HEK293 (cell line): ENCODE data around the gene SCAMP2.
A peak's percentile ranks its signal among the peaks of the same experiment; 100 is the strongest.

Experiments
- IKZF3 ChIP-seq: fragments of 450-650 bp; IDR thresholded peaks from 2 replicates; pipeline ENCODE4 v1.5.0; 2018; ENCODE audit warnings: missing biosample characterization, mild to moderate bottlenecking, missing genetic modification characterization, moderate library complexity
- KLF7 ChIP-seq: fragments of 450-650 bp; formaldehyde crosslinking; IDR thresholded peaks from 2 replicates; pipeline ENCODE4 v1.5.1; 2016; ENCODE audit warnings: missing biosample characterization, missing genetic modification characterization, borderline replicate concordance
- MEIS1 ChIP-seq: sonication (generic); formaldehyde crosslinking; IDR thresholded peaks from 2 replicates; pipeline ENCODE4 v1.8.1; 2022; ENCODE audit warnings: missing genetic modification reagents, mild to moderate bottlenecking, borderline replicate concordance
- MZF1 ChIP-seq: fragments of 450-650 bp; formaldehyde crosslinking; IDR thresholded peaks from 2 replicates; pipeline ENCODE4 v1.5.1; 2017; ENCODE audit warnings: missing biosample characterization, missing genetic modification characterization, borderline replicate concordance
- PRDM1 ChIP-seq: fragments of 450-650 bp; formaldehyde crosslinking; IDR thresholded peaks from 2 replicates; pipeline ENCODE4; 2016; ENCODE audit warnings: missing biosample characterization, missing genetic modification characterization
- REPIN1 ChIP-seq: fragments of 450-650 bp; formaldehyde crosslinking; IDR thresholded peaks from 2 replicates; pipeline ENCODE4 v1.5.1; 2017; ENCODE audit warnings: missing biosample characterization, missing genetic modification characterization, low read depth
- ZBTB7A ChIP-seq: fragments of 450-650 bp; formaldehyde crosslinking; IDR thresholded peaks from 2 replicates; pipeline ENCODE4 v1.5.1; 2016; ENCODE audit warnings: low read depth, missing biosample characterization, missing genetic modification characterization
- ZNF132 ChIP-seq: fragments of 450-650 bp; formaldehyde crosslinking; IDR thresholded peaks from 2 replicates; pipeline ENCODE4 v1.5.1; 2017; ENCODE audit warnings: missing biosample characterization, missing genetic modification characterization, borderline replicate concordance
- ZNF157 ChIP-seq: fragments of 450-650 bp; formaldehyde crosslinking; IDR thresholded peaks from 2 replicates; pipeline ENCODE4 v1.5.1; 2016; ENCODE audit warnings: missing biosample characterization, missing genetic modification characterization
- ZNF184 ChIP-seq: fragments of 450-650 bp; IDR thresholded peaks from 2 replicates; pipeline ENCODE4 v1.5.1; 2018; ENCODE audit warnings: missing biosample characterization, mild to moderate bottlenecking, missing genetic modification characterization
- ZNF23 ChIP-seq: fragments of 450-650 bp; formaldehyde crosslinking; IDR thresholded peaks from 2 replicates; pipeline ENCODE4 v1.5.1; 2016; ENCODE audit warnings: missing biosample characterization, missing genetic modification characterization, borderline replicate concordance
- ZNF274 ChIP-seq, 2 experiments: fragments of 200-500 bp in 1 of 2; fragments of 450-650 bp in 1 of 2; sonication (Bioruptor generic) in 1 of 2; formaldehyde crosslinking in 1 of 2; IDR thresholded peaks; 2 replicates each; pipeline versions ENCODE4 v1.5.1 to v1.6.1; 2014 to 2016; ENCODE audit warnings: borderline replicate concordance in 1 of 2, inconsistent platforms in 1 of 2, low read length in 1 of 2, missing biosample characterization in 1 of 2, missing genetic modification characterization in 1 of 2
- ZNF302 ChIP-seq: fragments of 450-650 bp; formaldehyde crosslinking; IDR thresholded peaks from 2 replicates; pipeline ENCODE4 v1.5.1; 2016; ENCODE audit warnings: missing biosample characterization, missing genetic modification characterization, low read depth
- ZNF426 ChIP-seq: fragments of 450-650 bp; formaldehyde crosslinking; IDR thresholded peaks from 2 replicates; pipeline ENCODE4 v1.5.1; 2017; ENCODE audit warnings: missing biosample characterization, missing genetic modification characterization, mild to moderate bottlenecking, inconsistent platforms, moderate library complexity
- ZNF48 ChIP-seq: fragments of 450-650 bp; formaldehyde crosslinking; IDR thresholded peaks from 2 replicates; pipeline ENCODE4 v1.5.1; 2016; ENCODE audit warnings: missing biosample characterization, missing genetic modification characterization
- ZNF548 ChIP-seq: fragments of 450-650 bp; formaldehyde crosslinking; IDR thresholded peaks from 2 replicates; pipeline ENCODE4 v1.5.1; 2016; ENCODE audit warnings: missing biosample characterization, missing genetic modification characterization
- ZNF626 ChIP-seq: fragments of 450-650 bp; sonication (Bioruptor Pico); formaldehyde crosslinking; IDR thresholded peaks from 2 replicates; pipeline ENCODE4 v1.5.1; 2018; ENCODE audit warnings: missing biosample characterization, missing genetic modification characterization, inconsistent platforms
- ZNF629 ChIP-seq: fragments of 450-650 bp; formaldehyde crosslinking; IDR thresholded peaks from 2 replicates; pipeline ENCODE4 v1.5.1; 2017; ENCODE audit warnings: missing biosample characterization, missing genetic modification characterization
- ZNF664 ChIP-seq: fragments of 450-650 bp; formaldehyde crosslinking; IDR thresholded peaks from 2 replicates; pipeline ENCODE4 v1.5.1; 2016; ENCODE audit warnings: missing biosample characterization, missing genetic modification characterization
- ZNF777 ChIP-seq: fragments of 450-650 bp; formaldehyde crosslinking; IDR thresholded peaks from 2 replicates; pipeline ENCODE4 v1.5.1; 2017; ENCODE audit warnings: missing biosample characterization, missing genetic modification characterization, borderline replicate concordance
- TF ChIP-seq, protein P1 (sequence below): fragments of 450-650 bp; formaldehyde crosslinking; IDR thresholded peaks from 2 replicates; pipeline ENCODE4 v1.5.1; 2017; ENCODE audit warnings: missing biosample characterization, missing genetic modification characterization
- TF ChIP-seq, protein P2 (sequence below): fragments of 450-650 bp; formaldehyde crosslinking; IDR thresholded peaks from 2 replicates; pipeline ENCODE4 v1.5.1; 2017; ENCODE audit warnings: missing biosample characterization, missing genetic modification characterization
- TF ChIP-seq, protein P3 (sequence below): fragments of 450-650 bp; formaldehyde crosslinking; IDR thresholded peaks from 2 replicates; pipeline ENCODE4 v1.5.1; 2016; ENCODE audit warnings: missing biosample characterization, missing genetic modification characterization
- TF ChIP-seq, protein P4 (sequence below): fragments of 450-650 bp; formaldehyde crosslinking; IDR thresholded peaks from 2 replicates; pipeline ENCODE4 v1.5.1; 2016; ENCODE audit warnings: missing biosample characterization, missing genetic modification characterization
- TF ChIP-seq, protein P5 (sequence below): fragments of 450-650 bp; formaldehyde crosslinking; IDR thresholded peaks from 2 replicates; pipeline ENCODE4 v1.5.1; 2017; ENCODE audit warnings: missing biosample characterization, missing genetic modification characterization
- TF ChIP-seq, protein P6 (sequence below): fragments of 450-650 bp; IDR thresholded peaks from 2 replicates; pipeline ENCODE4 v1.5.1; 2018; ENCODE audit warnings: missing biosample characterization, missing genetic modification characterization
- TF ChIP-seq, protein P7 (sequence below): fragments of 450-650 bp; formaldehyde crosslinking; IDR thresholded peaks from 2 replicates; pipeline ENCODE4 v1.5.1; 2016; ENCODE audit warnings: missing biosample characterization, missing genetic modification characterization, low read depth

Gene SCAMP2

DNA sequence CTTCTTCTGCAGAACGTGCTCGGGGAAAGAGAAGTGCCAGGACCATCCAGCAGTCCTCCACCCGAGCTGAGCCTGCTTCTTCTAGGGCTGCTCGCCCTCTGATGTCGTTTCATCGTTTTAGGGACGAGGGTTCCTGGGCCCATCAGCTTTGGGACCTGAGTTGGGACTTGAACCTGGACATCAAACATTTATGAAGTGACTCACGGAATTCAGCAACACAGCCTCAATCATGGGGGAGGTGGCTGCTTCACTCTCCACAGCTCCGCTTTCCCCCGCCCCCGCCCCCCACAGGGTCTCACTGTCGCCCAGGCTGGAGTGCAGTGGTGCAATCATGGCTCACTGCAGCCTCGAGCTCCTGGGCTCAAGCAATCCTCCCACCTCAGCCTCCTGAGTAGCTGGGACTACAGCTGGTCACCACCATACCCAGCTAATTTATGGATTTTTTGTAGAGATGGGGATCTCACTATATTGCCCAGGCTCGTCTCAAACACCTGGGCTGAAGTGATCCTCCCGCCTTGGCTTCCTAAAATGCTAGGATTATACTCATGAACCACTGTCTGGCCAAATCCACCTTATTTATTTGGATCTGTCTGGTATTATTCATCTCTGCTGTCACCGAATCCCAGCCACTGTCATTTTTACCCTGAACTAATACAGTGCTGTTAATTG, 725 bp upstream of the SCAMP2 start (continued):
- TF ChIP-seq, protein P1, sequence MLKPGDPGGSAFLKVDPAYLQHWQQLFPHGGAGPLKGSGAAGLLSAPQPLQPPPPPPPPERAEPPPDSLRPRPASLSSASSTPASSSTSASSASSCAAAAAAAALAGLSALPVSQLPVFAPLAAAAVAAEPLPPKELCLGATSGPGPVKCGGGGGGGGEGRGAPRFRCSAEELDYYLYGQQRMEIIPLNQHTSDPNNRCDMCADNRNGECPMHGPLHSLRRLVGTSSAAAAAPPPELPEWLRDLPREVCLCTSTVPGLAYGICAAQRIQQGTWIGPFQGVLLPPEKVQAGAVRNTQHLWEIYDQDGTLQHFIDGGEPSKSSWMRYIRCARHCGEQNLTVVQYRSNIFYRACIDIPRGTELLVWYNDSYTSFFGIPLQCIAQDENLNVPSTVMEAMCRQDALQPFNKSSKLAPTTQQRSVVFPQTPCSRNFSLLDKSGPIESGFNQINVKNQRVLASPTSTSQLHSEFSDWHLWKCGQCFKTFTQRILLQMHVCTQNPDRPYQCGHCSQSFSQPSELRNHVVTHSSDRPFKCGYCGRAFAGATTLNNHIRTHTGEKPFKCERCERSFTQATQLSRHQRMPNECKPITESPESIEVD: no peak
- TF ChIP-seq ZNF426 (tag by site-specific recombination) (no peak), ZNF23 (tag by site-specific recombination) (no peak), REPIN1 (tag by site-specific recombination) (no peak), MZF1 (tag by site-specific recombination) (no peak), ZNF777 (tag by site-specific recombination) (no peak), ZNF157 (tag by site-specific recombination) (no peak), ZNF274 (IDR thresholded peaks at IDR 0.05; ENCODE audit: low read length) (no peak), ZNF274 (tag by site-specific recombination; IDR thresholded peaks at IDR 0.05; ENCODE audit: borderline replicate concordance) (no peak), ZNF629 (tag by site-specific recombination) (no peak), KLF7 (tag by site-specific recombination) (no peak), PRDM1 (tag by site-specific recombination) (peak; percentile 63), ZNF664 (tag by site-specific recombination) (no peak), ZNF48 (no peak), IKZF3 (tag by site-specific recombination) (no peak), ZNF132 (tag by site-specific recombination) (no peak), ZNF184 (tag by site-specific recombination) (0 out of 2 replicates have a peak, but pooled peaks have one; percentile 42), ZNF626 (tag by site-specific recombination) (no peak), MEIS1 (CRISPR knock-in tag) (no peak), ZNF548 (tag by site-specific recombination) (no peak; the same call in 1 of the 2 replicates), ZNF302 (tag by site-specific recombination) (no peak), ZBTB7A (no peak)
- TF ChIP-seq, protein P2, sequence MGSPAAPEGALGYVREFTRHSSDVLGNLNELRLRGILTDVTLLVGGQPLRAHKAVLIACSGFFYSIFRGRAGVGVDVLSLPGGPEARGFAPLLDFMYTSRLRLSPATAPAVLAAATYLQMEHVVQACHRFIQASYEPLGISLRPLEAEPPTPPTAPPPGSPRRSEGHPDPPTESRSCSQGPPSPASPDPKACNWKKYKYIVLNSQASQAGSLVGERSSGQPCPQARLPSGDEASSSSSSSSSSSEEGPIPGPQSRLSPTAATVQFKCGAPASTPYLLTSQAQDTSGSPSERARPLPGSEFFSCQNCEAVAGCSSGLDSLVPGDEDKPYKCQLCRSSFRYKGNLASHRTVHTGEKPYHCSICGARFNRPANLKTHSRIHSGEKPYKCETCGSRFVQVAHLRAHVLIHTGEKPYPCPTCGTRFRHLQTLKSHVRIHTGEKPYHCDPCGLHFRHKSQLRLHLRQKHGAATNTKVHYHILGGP (tag by site-specific recombination): no peak
- TF ChIP-seq, protein P3, sequence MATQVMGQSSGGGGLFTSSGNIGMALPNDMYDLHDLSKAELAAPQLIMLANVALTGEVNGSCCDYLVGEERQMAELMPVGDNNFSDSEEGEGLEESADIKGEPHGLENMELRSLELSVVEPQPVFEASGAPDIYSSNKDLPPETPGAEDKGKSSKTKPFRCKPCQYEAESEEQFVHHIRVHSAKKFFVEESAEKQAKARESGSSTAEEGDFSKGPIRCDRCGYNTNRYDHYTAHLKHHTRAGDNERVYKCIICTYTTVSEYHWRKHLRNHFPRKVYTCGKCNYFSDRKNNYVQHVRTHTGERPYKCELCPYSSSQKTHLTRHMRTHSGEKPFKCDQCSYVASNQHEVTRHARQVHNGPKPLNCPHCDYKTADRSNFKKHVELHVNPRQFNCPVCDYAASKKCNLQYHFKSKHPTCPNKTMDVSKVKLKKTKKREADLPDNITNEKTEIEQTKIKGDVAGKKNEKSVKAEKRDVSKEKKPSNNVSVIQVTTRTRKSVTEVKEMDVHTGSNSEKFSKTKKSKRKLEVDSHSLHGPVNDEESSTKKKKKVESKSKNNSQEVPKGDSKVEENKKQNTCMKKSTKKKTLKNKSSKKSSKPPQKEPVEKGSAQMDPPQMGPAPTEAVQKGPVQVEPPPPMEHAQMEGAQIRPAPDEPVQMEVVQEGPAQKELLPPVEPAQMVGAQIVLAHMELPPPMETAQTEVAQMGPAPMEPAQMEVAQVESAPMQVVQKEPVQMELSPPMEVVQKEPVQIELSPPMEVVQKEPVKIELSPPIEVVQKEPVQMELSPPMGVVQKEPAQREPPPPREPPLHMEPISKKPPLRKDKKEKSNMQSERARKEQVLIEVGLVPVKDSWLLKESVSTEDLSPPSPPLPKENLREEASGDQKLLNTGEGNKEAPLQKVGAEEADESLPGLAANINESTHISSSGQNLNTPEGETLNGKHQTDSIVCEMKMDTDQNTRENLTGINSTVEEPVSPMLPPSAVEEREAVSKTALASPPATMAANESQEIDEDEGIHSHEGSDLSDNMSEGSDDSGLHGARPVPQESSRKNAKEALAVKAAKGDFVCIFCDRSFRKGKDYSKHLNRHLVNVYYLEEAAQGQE: no peak
- TF ChIP-seq, protein P4, sequence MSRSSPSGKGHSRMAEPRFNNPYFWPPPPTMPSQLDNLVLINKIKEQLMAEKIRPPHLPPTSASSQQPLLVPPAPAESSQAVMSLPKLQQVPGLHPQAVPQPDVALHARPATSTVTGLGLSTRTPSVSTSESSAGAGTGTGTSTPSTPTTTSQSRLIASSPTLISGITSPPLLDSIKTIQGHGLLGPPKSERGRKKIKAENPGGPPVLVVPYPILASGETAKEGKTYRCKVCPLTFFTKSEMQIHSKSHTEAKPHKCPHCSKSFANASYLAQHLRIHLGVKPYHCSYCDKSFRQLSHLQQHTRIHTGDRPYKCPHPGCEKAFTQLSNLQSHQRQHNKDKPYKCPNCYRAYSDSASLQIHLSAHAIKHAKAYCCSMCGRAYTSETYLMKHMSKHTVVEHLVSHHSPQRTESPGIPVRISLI (tag by site-specific recombination): no peak
- TF ChIP-seq, protein P5, sequence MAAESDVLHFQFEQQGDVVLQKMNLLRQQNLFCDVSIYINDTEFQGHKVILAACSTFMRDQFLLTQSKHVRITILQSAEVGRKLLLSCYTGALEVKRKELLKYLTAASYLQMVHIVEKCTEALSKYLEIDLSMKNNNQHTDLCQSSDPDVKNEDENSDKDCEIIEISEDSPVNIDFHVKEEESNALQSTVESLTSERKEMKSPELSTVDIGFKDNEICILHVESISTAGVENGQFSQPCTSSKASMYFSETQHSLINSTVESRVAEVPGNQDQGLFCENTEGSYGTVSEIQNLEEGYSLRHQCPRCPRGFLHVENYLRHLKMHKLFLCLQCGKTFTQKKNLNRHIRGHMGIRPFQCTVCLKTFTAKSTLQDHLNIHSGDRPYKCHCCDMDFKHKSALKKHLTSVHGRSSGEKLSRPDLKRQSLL (tag by site-specific recombination): peak; percentile 72; the same call in 1 of the 2 replicates
- TF ChIP-seq, protein P6, sequence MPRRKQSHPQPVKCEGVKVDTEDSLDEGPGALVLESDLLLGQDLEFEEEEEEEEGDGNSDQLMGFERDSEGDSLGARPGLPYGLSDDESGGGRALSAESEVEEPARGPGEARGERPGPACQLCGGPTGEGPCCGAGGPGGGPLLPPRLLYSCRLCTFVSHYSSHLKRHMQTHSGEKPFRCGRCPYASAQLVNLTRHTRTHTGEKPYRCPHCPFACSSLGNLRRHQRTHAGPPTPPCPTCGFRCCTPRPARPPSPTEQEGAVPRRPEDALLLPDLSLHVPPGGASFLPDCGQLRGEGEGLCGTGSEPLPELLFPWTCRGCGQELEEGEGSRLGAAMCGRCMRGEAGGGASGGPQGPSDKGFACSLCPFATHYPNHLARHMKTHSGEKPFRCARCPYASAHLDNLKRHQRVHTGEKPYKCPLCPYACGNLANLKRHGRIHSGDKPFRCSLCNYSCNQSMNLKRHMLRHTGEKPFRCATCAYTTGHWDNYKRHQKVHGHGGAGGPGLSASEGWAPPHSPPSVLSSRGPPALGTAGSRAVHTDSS (tag by site-specific recombination): no peak
- TF ChIP-seq, protein P7, sequence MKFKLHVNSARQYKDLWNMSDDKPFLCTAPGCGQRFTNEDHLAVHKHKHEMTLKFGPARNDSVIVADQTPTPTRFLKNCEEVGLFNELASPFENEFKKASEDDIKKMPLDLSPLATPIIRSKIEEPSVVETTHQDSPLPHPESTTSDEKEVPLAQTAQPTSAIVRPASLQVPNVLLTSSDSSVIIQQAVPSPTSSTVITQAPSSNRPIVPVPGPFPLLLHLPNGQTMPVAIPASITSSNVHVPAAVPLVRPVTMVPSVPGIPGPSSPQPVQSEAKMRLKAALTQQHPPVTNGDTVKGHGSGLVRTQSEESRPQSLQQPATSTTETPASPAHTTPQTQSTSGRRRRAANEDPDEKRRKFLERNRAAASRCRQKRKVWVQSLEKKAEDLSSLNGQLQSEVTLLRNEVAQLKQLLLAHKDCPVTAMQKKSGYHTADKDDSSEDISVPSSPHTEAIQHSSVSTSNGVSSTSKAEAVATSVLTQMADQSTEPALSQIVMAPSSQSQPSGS (tag by site-specific recombination): no peak
